ENCODE data around the gene PANK2. TPM values are rescaled to one million over a fixed set of nuclear protein-coding genes. Genes with fewer than 3 reads are reported as not detected.

Gene PANK2
- total and polyA plus RNA-seq, 8 donors: 34.1 to 47.8 (median 39.1) TPM

DNA sequence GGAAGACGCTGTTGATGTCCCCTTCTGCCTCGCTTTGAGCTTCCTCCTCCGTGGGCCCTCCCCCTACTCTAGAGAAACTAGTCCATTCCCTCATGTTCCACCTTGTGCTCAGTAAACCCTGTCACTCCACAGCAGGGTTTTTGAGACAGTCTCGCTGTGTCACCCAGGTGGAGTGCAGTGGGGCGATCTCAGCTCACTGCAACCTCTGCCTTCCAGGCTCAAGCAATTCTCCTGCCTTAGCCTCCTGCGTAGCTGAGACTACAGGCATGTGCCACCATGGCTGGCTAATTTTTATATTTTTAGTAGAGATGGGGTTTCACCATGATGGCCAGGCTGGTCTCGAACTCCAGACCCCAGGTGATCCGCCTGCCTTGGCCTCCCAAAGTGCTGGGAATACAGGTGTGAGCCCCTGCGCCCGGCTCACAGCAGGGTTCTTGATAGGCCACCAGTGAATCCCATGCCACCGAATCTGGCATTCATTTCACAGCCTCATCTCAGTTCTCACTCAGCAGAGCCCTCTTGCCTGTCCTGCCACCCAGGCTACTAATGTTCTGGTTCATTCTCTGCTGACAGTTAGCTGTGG is 36.0 kb downstream of the PANK2 start:
- TF ChIP-seq, protein P1, sequence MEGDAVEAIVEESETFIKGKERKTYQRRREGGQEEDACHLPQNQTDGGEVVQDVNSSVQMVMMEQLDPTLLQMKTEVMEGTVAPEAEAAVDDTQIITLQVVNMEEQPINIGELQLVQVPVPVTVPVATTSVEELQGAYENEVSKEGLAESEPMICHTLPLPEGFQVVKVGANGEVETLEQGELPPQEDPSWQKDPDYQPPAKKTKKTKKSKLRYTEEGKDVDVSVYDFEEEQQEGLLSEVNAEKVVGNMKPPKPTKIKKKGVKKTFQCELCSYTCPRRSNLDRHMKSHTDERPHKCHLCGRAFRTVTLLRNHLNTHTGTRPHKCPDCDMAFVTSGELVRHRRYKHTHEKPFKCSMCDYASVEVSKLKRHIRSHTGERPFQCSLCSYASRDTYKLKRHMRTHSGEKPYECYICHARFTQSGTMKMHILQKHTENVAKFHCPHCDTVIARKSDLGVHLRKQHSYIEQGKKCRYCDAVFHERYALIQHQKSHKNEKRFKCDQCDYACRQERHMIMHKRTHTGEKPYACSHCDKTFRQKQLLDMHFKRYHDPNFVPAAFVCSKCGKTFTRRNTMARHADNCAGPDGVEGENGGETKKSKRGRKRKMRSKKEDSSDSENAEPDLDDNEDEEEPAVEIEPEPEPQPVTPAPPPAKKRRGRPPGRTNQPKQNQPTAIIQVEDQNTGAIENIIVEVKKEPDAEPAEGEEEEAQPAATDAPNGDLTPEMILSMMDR (IDR thresholded peaks at IDR 0.05): no peak
- ATAC-seq (no peak), DNase-seq (no peak)
- H3K4me3 ChIP-seq: no peak overlapping the region
- no peaks in the 10 kb centered on the region for H3K9me3 ChIP-seq
- intact Hi-C loops (cut with DNase I): no loop called here
- no peaks in the 10 kb centered on the region for H3K27me3 ChIP-seq
- peaks cover 4 to 82% of the 10 kb centered on the region in 2 donors for H3K4me1 ChIP-seq
- peak overlapping the region in 1 of 2 donors; percentile 85 for H3K27ac ChIP-seq
- H3K36me3 ChIP-seq: peaks cover 0 to 53% of the 10 kb centered on the region in 2 donors

DNA sequence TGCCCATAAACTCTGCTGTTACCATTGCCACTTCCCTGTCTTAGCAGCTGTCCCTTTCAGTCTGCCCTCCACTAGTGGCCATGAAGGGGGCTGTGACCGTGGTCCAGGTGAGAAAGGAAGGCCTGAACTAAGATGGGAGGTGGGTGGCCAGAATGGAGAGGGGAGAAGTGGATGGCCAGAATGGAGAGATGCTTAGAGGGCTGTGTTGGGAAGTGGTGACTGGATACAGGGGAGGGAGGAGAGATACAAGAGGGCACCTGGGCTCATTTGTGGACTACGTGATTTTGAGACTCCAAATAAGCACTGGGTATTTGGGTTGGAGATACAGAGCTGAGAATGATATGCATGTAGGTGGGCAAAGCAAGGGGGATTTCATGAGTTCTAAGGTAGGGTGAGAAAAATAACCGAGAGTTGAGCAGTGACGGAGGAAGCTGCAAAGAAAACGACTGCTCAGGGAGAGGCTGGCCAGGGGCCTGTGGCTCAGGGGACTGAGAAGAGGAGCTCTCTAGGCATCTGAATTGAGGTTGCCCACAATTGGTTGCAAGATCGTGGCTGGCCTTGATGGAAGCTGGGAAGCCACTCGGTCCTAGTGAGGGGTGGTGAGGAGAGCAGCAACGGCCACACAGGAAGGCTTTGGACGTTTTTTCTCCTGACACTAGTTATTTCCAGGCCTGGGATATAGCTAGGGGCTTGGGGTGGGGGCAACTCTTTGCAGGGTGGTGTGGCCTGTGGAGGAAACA is 36.9 kb downstream of the PANK2 start:
- ATAC-seq (no peak), DNase-seq (no peak)
- peak overlapping the region in 1 of 2 donors; percentile 85 for H3K27ac ChIP-seq
- H3K27me3 ChIP-seq: no peaks in the 10 kb centered on the region
- H3K4me1 ChIP-seq: peaks cover 4 to 91% of the 10 kb centered on the region in 2 donors
- H3K9me3 ChIP-seq: no peaks in the 10 kb centered on the region
- no peak overlapping the region for H3K4me3 ChIP-seq
- H3K36me3 ChIP-seq: peaks cover 0 to 45% of the 10 kb centered on the region in 2 donors
- TF ChIP-seq, protein P1 (IDR thresholded peaks at IDR 0.05): no peak
- intact Hi-C loops (cut with DNase I): no loop called here

DNA sequence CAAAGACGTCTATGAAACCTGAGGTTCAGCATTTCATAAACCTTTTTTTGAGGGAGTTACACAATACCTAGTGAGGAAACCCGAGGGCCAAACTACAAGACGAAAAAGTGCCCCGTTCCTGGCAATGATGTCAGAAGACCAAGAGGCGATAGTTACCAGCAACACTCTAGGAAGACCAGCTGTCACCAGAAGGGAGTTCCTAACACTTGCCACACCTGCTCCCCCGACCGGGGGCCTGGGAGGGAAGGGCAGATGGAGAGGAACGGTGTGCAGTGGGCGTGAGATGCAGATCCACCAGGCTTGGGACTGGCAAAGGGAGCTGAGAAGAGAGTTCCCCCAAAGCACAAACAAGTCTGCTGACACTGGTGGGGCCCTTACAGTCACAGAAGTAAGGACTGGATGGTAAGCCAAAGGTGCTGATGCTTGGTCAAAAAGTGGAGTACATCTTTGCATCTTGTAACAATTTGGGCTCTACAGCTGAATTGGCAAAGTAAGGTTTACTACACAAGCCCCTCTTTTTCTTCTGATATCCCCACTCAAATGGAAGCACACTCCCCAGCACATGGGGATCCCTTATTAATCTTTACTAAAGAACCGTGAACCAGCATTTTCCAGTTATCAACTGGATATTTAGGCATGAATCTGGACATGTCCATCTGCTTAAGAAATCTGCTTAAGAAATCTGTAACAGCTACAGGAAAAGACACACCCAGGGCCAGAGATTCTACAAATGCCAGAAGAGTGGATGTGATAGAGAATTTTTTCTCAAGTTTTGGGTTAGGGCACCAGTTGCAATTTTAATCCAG is 38.5 kb downstream of the PANK2 start:
- Histone ChIP-seq H3K4me1 (peaks cover 13 to 99% of the 10 kb centered on the region in 2 donors), H3K27me3 (no peaks in the 10 kb centered on the region), H3K36me3 (peaks cover 0 to 36% of the 10 kb centered on the region in 2 donors), H3K4me3 (no peak overlapping the region), H3K27ac (peak overlapping the region in 1 of 2 donors; percentile 85), H3K9me3 (no peaks in the 10 kb centered on the region)
- TF ChIP-seq, protein P1 (IDR thresholded peaks at IDR 0.05): no peak
- intact Hi-C loops (cut with DNase I): no loop called here
- peak; percentile 30 for ATAC-seq
- DNase-seq: peak in 1 of 4 donors; percentile 79

DNA sequence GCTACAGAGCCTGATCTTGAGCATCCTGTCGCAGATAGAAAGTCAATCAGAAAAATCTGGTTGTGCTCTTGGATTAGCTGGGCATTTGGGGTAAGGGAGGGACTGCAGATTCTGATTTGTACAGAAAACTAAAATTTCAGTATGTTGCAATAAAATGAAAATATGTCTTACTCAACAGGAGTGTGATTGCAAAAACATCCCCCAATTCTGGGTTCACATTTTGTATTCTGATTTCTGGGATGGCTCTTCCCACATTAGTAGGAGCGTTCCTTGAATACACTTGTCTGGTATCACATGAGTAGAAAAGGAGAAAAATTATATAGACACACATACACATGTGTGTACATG is 40.5 kb downstream of the PANK2 start:
- Histone ChIP-seq H3K36me3 (peaks cover 0 to 30% of the 10 kb centered on the region in 2 donors), H3K27ac (peak overlapping the region in 1 of 2 donors; percentile 55), H3K4me1 (peaks cover 8 to 97% of the 10 kb centered on the region in 2 donors), H3K27me3 (no peaks in the 10 kb centered on the region), H3K4me3 (no peak overlapping the region), H3K9me3 (no peaks in the 10 kb centered on the region)
- ATAC-seq (no peak), DNase-seq (no peak)
- intact Hi-C loops (cut with DNase I): no loop called here
- TF ChIP-seq, protein P1 (IDR thresholded peaks at IDR 0.05): no peak
